NCI-H2227 (cell line): ENCODE measurements around the gene ANKRD16.
A peak's percentile ranks its signal among the peaks of the same experiment; 100 is the strongest.

ENCODE experiments used
- DNase-seq: peaks from one replicate; lab custom pipeline; 2025; ENCODE audit not compliant: unreplicated experiment; lab: John Stamatoyannopoulos, UW

Gene ANKRD16

GRCh38 chr10:5904227-5904626 lies 14.5 kb upstream of the ANKRD16 start:
- no peak for DNase-seq

GRCh38 chr10:5903563-5903962 lies 13.9 kb upstream of the ANKRD16 start:
- DNase-seq = no peak

GRCh38 chr10:5902511-5903274 lies 13.0 kb upstream of the ANKRD16 start:
- no peak for DNase-seq

GRCh38 chr10:5900247-5900646 lies 10.6 kb upstream of the ANKRD16 start:
- DNase-seq = no peak

GRCh38 chr10:5898163-5898562 lies 8.5 kb upstream of the ANKRD16 start:
- DNase-seq = no peak

- DNase-seq = no peak
Observed at GRCh38 chr10:5897504-5897903, 7.8 kb upstream of the ANKRD16 start.

GRCh38 chr10:5897053-5897340 lies 7.3 kb upstream of the ANKRD16 start:
- DNase-seq = no peak

- no peak for DNase-seq
Observed at GRCh38 chr10:5896208-5897052, 6.7 kb upstream of the ANKRD16 start.

GRCh38 chr10:5895804-5896203 lies 6.1 kb upstream of the ANKRD16 start:
- no peak for DNase-seq

GRCh38 chr10:5895365-5895764 lies 5.7 kb upstream of the ANKRD16 start:
- no peak for DNase-seq

GRCh38 chr10:5894873-5895272 lies 5.2 kb upstream of the ANKRD16 start:
- DNase-seq = no peak

GRCh38 chr10:5894403-5894802 lies 4.7 kb upstream of the ANKRD16 start:
- no peak for DNase-seq

- DNase-seq = no peak
Observed at GRCh38 chr10:5893321-5893720, 3.6 kb upstream of the ANKRD16 start.

- DNase-seq = no peak
Observed at GRCh38 chr10:5892007-5892406, 2.3 kb upstream of the ANKRD16 start.

GRCh38 chr10:5891009-5891408 lies 1.3 kb upstream of the ANKRD16 start:
- DNase-seq = no peak

- no peak for DNase-seq
Observed at GRCh38 chr10:5890452-5890915, 791 bp upstream of the ANKRD16 start.

GRCh38 chr10:5888843-5889623 lies 660 bp downstream of the ANKRD16 start:
- peak; percentile 52 for DNase-seq

GRCh38 chr10:5888351-5888750 lies 1.3 kb downstream of the ANKRD16 start:
- DNase-seq = no peak

GRCh38 chr10:5887641-5888040 lies 2.1 kb downstream of the ANKRD16 start:
- DNase-seq = no peak

GRCh38 chr10:5887029-5887428 lies 2.7 kb downstream of the ANKRD16 start:
- no peak for DNase-seq

- no peak for DNase-seq
Observed at GRCh38 chr10:5885619-5886018, 4.1 kb downstream of the ANKRD16 start.

- no peak for DNase-seq
Observed at GRCh38 chr10:5882961-5883360, 6.7 kb downstream of the ANKRD16 start.
